Fibroblast of the aortic adventitia (primary cell): ENCODE data around the gene FRAS1. TPM values are rescaled to one million over a fixed set of nuclear protein-coding genes. Genes with fewer than 3 reads are reported as not detected.

Experiments
- DNase-seq: peaks from one replicate; pipeline ENCODE4 v3.0.0-alpha.2; 2010; ENCODE audit warnings: low read depth
- H3K4me3 ChIP-seq: 2 replicates; pipeline ENCODE4 v1.5.1; 2011; ENCODE audit warnings: low read depth, mild to moderate bottlenecking, control low read depth, low read length, moderate library complexity
- total RNA-seq: library from RNA; depleted of rRNA; stranded (reverse); fragments of >200 nt; gene quantifications from 2 replicates; pipeline ENCODE4 v1.2.3, GENCODE V29; 2012; ENCODE audit warnings: low replicate concordance
- TF ChIP-seq, protein P1 (sequence below): IDR thresholded peaks from 2 replicates; pipeline ENCODE4 v1.5.1; 2011; ENCODE audit warnings: mild to moderate bottlenecking, low read length, control low read depth, inconsistent platforms; ENCODE audit not compliant: insufficient read depth

The FRAS1 gene
- total RNA-seq, 1 donor = 1.9 TPM

DNA sequence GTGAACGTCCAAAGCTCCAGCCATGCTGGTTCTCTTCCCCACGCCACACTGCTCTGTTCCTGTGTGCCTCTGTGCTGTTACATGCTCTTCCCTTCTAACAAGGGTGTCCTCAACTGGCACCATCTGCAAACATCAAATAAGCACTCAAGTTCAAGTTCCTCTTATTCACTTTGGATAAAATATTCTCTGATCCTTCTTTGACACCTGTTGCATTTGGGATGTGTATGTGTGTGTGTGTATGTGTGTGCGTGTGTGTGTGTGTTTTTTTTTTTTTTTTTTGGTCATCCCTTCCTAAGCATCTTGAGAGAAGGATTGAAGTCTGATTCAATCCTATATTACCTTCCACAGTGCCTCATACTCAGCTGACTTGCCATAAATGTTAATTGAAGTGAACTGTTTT is 290.4 kb downstream of the FRAS1 start:
- no peak for DNase-seq
- no peak overlapping the region for H3K4me3 ChIP-seq
- TF ChIP-seq, protein P1, sequence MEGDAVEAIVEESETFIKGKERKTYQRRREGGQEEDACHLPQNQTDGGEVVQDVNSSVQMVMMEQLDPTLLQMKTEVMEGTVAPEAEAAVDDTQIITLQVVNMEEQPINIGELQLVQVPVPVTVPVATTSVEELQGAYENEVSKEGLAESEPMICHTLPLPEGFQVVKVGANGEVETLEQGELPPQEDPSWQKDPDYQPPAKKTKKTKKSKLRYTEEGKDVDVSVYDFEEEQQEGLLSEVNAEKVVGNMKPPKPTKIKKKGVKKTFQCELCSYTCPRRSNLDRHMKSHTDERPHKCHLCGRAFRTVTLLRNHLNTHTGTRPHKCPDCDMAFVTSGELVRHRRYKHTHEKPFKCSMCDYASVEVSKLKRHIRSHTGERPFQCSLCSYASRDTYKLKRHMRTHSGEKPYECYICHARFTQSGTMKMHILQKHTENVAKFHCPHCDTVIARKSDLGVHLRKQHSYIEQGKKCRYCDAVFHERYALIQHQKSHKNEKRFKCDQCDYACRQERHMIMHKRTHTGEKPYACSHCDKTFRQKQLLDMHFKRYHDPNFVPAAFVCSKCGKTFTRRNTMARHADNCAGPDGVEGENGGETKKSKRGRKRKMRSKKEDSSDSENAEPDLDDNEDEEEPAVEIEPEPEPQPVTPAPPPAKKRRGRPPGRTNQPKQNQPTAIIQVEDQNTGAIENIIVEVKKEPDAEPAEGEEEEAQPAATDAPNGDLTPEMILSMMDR = no peak

DNA sequence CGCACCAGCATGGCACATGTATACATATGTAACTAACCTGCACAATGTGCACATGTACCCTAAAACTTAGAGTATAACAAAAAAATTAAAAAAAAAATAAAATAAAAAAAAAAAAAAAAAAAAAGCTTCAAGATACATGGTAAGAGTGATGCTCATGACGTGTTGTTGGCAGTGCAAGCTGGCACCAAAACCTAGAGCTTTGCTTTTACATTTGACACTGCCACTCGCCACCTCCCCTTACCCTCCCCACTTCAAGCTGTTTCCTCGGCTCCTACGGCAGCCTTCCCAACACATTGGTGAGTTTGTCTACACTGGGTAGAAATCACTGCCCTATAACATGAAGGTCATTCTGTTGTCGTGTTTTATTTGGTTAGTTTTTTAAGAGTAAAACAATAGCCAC is 296.8 kb downstream of the FRAS1 start:
- H3K4me3 ChIP-seq = no peak overlapping the region
- no peak for DNase-seq
- TF ChIP-seq, protein P1 = no peak

DNA sequence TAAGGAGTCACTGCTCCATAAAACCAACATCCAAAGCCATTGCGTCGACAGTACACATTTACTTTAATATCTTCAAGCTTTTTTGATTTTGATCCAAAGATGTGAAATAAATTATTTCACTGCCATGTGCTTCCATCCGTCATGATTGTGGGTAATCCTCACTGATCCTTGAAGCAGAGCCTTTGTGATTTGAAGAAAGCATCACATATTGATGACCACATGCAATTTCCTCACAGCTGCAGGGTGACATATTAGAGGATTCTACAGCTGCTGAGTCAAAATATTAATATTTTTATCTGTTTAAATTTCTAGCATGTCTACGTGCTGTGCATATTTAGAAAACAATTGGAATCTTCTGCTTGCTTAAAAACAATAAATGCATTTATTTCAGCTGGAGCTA is 297.7 kb downstream of the FRAS1 start:
- TF ChIP-seq, protein P1 = no peak
- DNase-seq = no peak
- no peak overlapping the region for H3K4me3 ChIP-seq

DNA sequence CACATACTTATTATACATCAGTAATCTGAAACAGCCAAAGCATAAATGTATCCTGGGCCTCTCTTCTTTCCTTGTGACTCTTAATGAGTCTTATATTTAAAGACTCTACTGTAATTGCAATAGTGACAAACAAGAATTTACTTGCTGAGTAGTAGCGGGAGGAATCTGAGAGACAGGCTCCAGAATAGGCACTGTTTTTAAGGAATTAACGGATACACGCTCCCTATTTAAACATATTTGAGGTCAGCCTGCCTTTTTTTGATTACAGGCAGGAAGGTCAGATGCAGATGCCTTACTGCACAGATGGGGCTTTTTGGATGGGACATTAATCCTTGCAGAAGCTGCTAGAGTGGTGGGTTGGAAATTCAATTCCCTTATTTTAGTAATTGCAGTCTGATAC is 298.2 kb downstream of the FRAS1 start:
- TF ChIP-seq, protein P1 = no peak
- no peak overlapping the region for H3K4me3 ChIP-seq
- no peak for DNase-seq

DNA sequence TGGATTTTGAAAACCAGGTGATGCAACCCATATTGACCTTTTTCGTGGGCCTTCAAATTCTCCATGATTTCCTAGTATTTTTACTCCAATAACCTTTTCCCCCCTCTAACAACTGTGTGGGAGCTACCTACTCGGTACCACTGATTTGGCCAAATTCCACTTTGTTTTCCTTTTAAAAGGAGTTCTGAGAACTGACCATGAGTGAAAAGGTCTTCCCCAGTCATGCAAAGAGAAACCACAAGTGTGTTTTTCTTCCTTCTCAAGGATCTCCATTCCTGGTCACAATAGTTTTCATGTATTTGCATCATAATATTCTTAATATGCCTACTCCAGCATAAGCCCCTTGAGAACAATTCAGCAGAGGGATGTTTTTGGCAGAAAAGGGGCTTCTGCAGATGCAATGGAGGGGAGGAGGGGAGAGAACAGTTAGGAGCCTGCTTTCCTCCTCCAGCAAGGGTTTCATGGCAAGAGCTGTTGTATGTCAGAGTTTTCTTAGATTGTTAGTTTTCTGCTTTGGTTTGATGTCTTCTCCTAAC is 299.2 kb downstream of the FRAS1 start:
- TF ChIP-seq, protein P1 = no peak
- DNase-seq = no peak
- no peak overlapping the region for H3K4me3 ChIP-seq

DNA sequence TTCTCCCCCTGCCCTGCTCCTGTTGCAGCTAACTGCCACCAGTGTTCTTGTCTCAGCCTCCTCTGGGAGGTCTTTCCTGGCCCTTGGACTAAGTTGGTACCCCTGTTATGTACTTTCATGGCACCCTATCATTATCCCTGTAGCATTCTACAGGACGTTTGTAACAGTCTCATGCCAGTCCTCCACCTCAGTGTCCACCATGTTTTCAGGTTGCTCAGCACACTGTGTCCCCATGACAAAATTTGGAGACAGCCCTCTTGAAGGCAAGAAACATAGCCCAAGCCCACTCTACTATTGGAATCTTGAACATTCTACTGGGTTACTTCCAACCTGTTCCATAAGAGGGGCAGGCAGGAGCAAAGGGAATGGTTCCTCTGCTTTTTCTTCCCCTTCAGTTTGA is 300.0 kb downstream of the FRAS1 start:
- no peak for DNase-seq
- TF ChIP-seq, protein P1 = no peak
- no peak overlapping the region for H3K4me3 ChIP-seq

DNA sequence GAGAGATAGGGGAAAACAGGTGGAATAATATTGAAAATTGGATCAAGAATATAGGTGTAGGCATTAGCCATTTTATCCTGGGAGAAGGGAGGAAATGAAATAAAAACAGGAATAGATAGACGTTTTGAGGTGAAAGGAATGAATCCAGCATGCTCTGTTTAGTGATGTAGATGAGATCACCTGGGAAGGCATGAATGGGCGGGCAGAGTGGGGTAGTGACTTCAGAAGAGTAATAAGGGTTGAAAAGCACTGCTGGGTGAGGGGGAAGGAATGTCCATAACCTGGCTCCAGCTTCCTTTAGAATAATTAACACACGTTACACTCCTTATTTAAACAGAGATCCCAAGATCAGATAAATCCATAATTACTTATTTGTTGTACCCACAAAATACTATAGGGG is 303.3 kb downstream of the FRAS1 start:
- TF ChIP-seq, protein P1 = no peak
- DNase-seq = no peak
- no peak overlapping the region for H3K4me3 ChIP-seq
